GM03348 (cell line): ENCODE data around the gene CDK13.
"Not testable (repeated sequence)": the region's sequence is repeated elsewhere in the genome, so short reads cannot be mapped to it uniquely, and the experiment has no call there.

Experiments
- DNase-seq: peaks from one replicate; pipeline ENCODE4 v3.0.0; 2012; ENCODE audit warnings: low spot score

CDK13 gene

DNA sequence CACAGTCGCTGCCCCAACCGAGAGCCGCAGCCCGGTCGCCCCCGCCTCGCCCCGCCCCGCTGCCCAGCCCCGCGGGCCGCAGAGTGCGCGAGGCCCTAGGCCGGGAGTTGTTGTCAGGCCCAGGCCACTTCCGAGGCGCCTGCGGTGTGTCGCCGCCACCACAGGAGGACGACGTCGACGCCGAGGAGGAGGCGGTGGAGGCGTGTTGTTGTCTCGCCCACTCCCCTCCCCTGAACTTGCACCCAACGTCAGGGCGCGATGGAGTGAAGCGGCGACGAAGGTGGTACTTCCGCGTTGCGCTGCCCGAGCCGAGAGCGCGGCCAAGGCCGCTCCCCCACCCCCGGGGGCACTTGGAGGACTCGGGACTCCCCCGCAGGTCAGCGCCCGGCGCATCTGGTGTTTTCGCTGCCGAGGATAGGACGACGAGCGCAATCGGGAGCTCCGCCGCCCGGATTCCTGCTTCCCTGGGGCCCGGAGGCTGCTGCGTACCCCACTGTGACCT, at the start of gene CDK13:
TSS of gene CDK13 (plus strand) at position 286 of the 502 bp plus-strand sequence. CDS start 386 bp downstream, outside the sequence.
- peak; percentile 83 for DNase-seq

DNA sequence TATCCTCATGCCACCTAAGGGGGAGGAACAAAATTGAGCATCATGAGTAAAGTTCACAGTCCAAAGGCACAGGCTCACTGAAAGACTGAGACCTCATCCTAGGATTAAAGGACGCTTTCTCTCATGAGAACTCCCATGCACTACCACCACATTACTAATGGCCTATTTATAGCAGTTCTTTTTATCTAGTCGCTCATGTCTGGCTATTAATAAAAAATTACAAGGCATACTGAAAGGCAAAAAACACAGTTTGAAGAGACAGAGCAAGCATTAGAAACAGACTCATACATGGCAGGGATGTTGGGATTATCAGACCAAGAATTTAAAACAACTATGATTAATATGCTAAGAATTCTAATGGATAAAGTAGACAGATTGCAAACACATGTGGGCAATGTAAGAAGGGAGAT, 46.0 kb upstream of the CDK13 start:
- no peak for DNase-seq

DNA sequence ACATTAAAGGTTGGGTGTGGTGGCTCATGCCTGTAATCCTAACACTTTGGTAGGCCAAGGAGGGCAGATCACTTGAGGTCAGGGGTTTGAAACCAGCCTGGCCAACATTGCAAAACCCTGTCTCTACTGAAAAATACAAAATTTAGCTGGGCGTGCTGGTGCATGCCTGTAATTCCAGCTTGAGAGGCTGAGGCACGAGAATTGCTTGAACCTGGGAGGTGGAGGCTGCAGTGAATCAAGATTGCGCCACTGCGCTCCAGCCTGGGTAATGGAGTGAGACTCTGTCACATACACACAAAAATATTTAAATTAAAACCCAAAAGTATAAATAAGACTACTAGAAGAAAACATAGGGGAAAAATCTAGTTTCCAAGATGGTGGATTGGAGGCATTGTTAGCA, 41.9 kb upstream of the CDK13 start:
- no peak for DNase-seq

DNA sequence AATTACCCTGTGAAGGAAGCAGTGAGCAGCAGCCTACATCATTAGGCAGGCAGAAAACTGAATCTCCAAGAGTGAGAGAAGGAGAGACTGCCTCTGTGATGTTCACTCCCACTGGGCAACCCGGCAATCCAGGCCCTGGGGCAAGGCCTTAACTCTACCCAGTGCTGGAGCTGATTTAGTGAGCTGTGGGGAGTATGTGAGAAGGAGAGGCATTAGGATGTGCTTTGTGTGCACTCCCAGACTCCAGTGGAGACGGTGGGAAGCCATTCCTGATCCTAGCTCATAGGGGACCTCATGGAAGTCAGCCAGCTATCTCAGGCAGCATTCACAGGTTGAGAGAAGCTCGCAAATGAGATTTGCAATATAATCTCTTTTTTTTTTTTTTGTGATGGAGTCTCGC, 41.1 kb upstream of the CDK13 start:
- DNase-seq = no peak

DNA sequence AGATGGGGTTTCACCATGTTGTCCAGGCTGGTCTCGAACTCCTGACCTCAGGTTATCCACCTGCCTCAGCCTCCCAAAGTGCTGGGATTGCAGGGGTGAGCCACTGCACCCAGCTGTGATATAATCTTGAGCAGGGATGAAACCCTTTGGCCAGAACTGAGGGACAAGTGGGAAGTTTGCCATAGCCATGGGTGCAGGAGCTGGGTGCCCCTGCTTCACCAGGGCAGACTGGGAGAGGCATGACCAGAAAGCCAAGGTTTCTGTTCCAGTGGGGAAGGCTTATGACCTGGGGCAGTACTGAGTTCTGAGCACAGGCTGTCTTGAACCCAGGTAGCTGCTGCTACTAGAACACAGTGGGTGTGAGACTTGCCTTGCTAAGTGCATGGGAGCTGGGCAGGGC, 40.5 kb upstream of the CDK13 start:
- DNase-seq = no peak

DNA sequence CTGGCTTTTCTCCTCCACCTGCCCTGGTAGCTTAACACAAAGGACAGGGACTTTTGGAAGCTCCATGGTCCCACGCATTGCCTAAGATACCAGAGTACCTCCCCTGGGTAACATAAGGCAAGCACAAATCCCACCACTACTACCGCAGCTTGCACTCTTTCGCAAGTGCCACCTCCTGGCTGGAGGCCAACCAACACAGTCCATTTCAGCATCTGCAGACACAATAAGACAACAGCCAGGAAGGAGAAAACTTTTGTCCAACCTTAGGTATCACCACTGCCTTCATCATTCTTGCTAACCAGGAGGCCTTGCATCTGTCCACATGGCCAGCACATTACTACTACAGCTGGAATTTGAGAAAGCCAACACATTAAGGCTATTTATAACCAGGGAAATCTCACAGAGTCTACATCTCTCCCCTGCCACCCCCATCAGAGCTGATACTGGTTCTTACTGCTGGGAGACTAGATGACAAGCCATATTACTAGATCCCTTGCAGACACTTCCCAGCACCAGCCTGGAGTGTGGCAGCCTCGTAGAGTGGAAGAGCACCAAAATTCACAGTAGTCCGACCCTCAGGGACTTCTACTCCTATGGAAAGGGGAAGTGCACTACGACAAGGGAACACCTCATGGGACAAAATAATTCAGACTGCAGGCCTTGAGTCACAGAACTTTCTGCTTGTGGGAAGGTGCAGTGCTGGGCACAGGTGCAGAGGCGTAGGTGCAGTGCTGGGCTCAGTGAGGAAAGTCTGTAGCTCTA, 39.8 kb upstream of the CDK13 start:
- peak; percentile 29 for DNase-seq

DNA sequence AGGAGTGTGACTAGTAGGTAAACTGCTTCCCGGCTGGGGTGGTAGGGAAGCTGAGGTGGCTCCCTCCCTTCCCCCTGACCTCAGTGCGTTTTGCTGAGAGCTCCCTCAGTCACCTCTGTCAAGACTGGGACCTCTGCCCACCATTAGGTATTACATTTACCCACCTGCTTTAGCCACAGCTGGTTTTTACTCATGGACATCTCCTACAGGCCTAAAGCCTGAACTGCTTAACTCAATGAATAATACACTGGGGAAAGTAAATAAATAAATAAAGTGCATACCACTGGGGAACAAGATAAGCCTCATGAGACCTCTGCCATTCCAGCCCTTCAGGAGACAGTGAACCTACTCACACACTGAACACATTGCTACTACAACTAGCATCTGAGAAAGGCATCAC, 38.9 kb upstream of the CDK13 start:
- DNase-seq = no peak

DNA sequence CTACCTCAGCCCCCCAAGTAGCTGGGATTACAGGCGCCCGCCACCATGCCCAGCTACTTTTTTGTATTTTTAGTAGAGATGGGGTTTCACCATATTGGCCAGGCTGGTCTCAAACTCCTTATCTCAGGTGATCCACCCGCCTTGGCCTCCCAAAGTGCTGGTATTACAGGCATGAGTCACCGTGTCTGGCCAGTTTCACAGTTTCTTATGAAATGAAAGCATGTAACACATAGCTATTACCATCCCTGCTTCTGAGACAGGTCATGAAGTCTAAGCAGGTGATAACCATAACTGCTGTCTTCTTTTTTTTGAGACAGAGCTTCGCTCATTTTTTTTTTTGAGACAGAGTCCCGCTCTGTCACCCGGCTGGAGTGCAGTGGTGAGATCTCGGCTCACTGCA, 34.2 kb upstream of the CDK13 start:
- not testable (repeated sequence) for DNase-seq

DNA sequence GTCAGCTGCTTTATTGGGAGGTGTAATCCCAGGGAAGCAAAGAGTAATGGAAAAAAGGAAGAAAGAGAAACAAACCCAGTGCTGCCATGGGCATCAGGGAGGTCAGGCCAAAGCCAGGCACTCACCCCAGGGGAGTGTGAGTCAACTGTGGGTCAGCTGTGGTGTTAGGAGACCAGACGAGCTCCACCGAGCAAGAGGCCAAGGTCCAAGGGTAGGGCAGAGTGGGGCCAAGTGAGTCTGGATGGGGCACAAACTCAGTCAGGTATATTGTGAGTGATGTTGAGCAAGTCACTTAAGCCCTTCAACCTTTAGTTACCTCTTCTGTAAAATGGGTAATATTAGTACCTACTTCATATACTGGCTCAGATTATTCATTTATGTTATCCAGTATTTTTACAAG, 30.4 kb upstream of the CDK13 start:
- no peak for DNase-seq

DNA sequence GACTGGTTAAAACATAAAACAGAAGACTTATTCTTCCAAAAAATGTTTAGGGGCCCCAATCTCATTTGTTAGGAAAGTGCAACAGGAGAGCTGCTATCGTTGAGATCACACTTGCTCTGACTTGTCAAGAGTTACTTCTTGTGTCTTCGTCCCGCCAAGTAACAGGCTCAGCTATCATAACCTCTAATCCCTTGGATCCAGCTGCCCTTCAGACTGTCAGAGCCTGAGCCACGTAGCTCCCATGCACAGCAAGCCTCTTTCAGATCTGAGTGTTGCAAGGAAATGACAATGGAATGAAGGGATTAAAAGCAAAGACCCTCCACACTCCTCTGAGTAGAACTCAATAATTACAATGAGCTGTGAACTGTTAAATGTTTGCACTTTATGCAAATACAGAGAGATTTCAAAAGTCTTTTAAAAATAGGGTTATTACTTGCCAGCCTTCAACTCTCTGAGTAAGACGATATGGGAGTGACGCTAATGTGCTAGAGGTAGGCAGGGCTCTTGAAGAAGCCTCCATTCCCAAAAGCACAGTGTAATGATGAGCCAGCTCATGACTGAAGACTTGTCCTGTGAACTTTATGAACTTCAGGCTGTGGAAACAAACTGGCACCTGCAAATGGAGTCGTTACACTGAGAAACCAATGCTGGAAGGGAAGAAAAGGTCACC, 28.4 kb upstream of the CDK13 start:
- DNase-seq = no peak

DNA sequence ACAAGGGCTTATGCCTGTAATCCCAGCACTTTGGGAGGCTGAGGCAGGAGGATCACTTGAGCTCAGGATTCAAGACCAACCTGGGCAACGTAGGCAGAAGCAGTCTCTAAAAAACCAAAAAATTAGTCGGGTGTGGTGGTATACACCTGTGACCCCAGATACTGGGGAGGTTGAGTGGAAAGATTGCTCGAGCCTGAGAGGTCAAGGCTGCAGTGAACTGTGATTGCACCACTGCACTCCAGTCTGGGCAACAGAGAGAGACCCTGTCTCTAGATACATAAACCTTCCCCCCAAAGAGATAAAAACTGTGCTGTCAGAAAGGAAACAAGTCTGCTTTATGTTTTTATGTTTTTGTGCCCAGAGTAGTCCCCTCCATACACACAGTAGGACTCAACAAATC, 27.5 kb upstream of the CDK13 start:
- no peak for DNase-seq

DNA sequence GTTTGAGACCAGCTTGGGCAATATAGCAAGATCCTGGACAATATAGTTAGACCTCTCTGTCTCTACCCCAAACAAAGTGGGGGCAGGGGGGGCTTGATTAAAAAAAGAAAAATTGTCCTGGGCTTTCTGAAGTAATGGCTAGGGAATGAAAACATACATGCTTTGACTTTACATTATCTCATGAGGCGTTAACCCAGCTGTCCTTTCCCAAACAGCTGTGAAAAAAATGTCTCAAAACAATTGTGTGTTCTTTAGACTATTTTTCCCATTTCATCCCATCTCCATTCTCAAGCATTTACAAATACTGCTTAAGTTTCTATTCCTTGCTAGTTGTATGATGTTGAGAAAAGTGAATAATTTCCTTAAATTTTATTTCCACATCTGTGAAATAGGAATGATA, 27.0 kb upstream of the CDK13 start:
- DNase-seq = no peak

DNA sequence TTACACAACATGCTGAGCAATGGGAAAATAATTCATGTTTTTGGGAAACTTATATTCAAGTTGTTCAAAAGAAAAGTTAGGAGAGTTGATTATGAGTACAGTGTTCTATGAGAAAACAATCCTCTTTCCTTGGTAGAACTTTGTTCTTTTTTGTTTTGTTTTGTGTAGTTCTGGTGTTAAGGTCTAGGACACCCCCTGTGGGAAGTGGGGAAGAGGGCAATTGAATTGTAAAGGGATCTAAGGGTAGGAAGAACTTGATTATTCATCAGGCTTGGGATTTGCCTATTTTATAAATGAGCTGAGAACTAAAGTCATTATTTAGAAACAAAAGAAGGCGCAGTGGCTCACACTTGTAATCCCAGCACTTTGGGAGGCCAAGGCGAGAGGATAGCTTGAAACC, 25.9 kb upstream of the CDK13 start:
- DNase-seq = no peak

DNA sequence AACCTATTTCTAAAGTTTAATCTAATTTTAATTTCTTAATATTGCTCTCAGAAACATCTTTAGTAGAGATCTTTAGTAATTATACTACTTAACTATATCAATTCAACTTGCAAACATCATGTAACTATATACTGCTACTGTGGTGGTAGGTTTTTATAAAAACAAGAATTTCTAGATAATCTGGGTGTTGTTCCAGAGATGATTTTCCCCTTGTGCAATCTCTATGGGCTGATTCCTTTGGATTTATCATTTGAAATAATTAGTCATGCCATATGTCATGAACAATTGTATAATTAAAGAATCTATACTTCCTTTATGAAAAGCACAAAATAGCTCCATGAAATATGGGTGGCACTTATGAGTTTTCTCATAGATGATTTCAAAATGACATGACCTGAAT, 23.9 kb upstream of the CDK13 start:
- no peak for DNase-seq

DNA sequence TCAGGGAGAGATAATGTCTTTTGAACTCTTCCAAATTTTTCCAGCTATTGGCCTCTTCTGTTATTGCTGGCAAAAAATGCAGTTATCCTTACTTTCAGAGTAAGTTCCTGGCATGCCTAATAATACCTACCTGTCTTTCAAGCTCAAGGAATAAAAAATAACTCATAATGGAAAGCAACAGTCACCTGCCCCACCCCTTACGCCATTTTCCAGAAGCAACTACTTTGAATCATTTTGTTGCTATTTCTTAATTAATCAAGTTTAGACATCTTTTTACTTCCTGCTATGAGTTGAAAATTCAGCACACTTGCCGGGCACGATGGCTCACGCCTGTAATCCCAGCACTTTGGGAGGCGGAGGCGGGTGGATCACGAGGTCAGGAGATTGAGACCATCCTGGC, 23.0 kb upstream of the CDK13 start:
- no peak for DNase-seq

DNA sequence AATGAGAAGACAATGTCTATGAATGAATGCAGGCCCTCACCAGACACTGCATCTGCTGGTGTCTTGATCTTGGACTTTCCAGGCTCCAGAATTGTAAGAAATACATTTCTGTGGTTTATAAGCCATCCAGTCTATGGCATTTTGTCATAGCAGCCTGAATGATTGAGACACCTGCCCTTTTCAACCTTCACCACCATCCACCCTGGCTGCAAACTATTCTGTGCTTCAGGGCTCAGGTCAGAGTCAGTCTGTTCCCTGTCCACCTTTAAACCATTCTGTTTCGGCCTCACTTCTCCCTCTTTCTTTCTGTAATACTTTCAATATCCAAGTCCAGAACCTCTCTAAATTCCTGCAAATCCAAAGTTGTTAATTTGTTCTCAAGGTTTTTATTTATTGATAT, 15.9 kb upstream of the CDK13 start:
- DNase-seq = no peak

DNA sequence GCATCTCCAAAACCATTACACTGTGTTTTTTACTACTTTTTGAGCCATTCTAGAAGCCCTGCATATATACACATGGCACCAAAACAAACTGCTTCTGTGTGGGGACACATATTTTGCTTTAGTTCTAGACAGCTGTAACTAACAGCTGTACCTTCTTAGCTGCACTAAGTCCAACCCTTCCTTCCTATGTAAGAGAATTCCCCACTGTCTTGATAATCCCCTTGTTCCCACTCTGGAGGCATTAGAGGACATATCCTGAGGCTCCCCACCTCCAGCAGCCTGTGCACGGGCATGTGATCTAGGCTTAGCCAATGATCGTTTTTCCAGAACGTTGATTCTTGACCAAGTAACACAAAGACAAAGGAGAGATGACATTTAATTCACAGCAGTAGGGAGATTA, 13.3 kb upstream of the CDK13 start:
- no peak for DNase-seq

DNA sequence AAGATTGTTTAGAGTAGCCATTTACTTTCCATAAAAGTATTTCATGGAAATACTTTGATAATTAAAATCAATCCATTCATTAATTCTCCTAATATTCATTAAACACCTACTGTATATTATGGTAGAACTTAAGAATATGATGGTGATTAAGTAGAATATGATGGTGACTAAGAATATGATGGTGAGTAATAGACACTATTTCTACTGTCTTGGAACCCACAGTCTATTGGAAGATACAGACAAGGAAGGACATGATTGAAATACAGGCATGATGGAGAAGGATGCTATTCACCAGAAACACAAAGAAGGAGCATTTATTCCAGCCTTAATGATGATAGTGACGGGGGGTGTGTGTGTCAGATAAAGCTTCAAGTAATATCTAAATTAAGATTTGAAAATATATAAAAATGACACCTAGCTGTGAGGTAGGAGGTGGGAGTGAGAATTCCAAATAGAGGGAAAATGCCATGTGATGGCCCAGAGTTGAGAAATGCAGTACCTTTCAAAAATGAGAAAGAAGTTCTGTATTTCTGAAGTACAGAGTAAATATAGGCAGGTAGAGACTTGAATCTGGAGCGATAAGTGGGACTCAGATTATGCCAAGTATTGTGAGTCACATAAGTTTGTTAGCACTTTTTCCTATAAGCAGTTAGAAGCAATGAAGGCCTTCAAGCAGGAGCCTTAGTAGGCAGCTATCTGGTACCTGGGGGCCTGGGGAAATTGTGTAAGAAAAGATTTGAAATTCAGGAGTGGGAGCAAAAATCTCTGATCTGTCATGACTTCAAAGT, 12.5 kb upstream of the CDK13 start:
- no peak for DNase-seq

DNA sequence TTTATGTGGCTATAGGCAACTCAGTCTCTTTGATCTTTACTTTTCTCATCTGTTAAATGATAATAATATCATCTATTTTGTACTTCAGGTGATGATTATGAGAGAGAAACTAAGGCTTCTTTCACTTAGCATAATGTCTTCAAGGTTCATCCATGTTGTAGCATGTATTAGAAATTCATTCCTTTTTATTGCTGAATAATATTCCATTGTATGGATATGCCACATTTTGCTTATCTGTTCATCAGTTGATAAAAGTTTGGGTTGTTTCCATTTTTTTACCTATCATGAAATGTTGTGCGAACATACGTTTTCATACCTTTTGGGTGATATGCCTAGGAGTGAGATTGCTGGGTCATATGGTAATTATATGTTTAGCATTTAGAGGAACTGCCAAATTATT, 7.2 kb upstream of the CDK13 start:
- no peak for DNase-seq

DNA sequence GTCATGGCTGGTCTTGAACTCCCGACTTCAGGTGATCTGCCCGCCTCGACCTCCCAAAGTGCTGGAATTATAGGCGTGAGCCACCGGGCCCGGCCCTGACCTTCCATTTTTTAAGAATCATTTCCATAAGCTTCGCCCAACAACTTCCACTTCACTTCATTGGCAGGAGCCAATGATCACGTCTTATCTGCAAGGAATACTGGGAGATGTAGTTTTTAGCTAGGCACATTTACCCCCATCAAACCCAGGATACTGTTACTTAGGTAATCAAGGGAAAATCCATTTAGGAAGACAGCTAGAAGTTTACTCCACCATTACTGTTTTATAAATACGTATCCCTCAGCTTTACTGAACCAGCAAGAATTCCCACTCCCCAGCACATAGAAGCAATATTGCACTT, 3.4 kb upstream of the CDK13 start:
- DNase-seq = no peak

DNA sequence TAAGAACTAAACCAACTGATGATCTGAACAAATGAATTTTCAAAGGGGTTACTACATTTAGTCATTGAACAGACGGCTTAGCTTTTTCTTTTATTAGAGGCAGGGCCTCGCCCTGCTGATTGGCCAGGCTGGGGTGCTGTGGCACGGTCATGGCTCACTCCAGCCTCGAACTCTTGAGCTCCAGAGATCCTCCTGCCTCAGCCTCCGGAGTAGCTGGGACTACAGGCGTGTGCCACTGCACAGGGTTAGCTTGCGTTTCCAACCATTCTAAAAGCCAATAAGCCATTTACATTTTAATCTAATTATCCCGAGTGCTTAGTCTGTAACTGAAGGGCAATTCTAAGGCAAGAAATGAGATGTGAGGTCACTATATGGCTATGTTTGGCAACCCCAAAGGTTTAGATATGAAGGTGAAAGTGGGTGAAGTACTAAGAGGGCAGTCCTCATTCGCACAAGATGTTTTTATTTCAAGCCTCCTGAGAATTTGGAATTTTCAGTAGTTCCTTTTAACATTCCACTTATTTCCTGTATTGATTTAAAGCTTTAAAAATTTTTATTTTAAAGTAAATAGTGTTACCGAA, 1.6 kb upstream of the CDK13 start:
- DNase-seq = peak; percentile 20
